GM21723 (cell line): Measurements from ENCODE around the gene DDX28.
A peak's percentile ranks its signal among the peaks of the same experiment; 100 is the strongest.

Experiments
- ATAC-seq: cut with Tn5 transposase; IDR thresholded peaks from one replicate; pipeline ENCODE4 v1.9.1; 2021; ENCODE audit warnings: mild to moderate bottlenecking, moderate library complexity; ENCODE audit not compliant: unreplicated experiment

DDX28 gene

DNA sequence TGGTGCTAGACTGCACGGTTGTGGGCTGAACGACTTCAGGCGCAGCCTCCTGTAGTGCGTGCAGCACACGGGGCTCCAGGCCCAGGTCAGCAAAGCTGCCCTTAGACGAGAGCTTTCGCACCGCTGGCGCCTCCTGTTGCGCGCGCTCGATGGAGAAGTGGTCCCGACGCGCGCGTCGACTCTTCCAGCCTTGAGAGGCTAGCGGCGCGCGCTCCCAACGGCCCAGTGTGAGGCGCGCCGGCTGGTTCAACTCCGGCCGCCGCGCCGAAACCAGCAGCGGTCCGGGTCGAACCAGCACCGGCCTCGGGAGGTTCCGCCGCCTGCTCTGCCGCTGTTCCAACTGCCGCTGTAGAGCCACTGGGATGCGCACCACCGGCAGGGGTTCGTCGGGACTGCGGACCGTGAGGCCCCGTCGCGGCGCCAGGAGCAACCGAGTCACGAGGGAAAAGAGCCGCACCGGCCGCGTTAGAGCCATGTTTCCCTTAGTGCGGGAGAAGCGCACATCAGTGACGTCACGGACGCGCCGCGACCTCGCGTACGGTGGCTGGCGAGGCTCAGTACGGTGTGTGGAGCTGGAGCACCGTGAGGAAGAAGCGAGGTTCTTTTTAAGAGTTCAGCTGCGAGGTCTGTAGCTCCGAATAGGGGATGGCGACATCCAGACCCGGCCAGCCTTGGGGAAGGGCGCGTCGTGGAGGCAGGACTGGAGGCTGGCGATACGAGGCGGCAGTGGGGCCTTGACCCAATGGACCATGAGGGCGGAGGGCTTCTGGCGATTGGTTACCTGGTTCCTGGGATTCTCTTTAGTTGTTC is at the start of gene DDX28, which contains the start of gene DUS2:
DDX28 (minus strand) TSS at position 505 of the 810 bp plus-strand sequence; CDS start at position 475, 30 bp downstream.
DUS2 (plus strand) TSS at position 557 of the 810 bp plus-strand sequence. CDS start 14,740 bp downstream, outside the sequence.
- ATAC-seq = peak; percentile 74

DNA sequence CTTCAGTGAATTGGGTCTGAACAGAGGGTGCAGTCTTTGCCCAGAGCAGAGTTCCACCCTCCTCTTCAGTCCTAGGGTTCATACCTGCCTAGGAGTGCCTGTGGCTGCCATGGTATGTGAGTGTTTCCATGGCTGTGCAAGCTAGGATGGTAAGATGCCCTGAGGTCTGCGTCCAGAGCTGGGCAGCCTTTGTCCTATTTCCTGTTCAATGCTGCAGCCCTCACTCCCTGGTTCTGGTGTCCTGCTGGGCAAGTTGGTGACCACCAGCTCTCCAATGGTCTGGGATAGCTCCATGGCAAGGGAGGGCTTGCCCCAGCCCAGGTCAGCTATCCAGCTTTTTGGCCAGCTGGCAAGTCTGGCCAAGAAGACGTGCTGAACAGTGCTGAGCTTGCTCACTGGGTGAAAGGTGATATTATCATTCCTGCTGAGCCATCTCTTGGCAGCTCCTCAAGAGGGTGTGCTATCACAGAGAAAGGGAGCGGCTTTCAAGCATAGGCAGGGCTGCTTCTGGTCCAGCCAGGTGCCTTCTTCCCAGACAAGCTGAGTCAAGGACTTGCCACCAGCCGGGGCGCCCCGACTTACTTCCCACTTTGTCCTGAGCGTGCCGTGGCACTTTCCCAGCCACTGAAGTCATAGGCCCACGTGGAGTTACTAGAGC is 49.1 kb upstream of the DDX28 start:
- ATAC-seq = no peak

DNA sequence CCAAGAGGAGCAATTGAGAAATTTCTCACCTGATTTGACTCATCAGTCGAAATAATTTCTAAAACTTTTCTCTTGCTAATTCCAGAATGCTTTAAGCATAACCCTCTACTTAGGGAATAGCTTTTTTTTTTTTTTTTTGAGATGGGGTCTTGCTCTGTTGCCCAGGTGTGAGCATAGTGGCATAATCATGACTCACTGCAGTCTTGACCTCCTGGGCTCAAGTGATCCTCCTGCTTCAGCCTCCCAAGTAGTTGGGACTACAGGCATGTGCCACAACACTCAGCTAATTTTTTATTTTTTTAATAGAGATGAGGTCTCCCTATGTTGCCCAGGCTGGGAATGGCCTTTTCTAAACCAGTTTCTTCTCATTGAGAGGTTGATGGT is 48.5 kb upstream of the DDX28 start:
- no peak for ATAC-seq

DNA sequence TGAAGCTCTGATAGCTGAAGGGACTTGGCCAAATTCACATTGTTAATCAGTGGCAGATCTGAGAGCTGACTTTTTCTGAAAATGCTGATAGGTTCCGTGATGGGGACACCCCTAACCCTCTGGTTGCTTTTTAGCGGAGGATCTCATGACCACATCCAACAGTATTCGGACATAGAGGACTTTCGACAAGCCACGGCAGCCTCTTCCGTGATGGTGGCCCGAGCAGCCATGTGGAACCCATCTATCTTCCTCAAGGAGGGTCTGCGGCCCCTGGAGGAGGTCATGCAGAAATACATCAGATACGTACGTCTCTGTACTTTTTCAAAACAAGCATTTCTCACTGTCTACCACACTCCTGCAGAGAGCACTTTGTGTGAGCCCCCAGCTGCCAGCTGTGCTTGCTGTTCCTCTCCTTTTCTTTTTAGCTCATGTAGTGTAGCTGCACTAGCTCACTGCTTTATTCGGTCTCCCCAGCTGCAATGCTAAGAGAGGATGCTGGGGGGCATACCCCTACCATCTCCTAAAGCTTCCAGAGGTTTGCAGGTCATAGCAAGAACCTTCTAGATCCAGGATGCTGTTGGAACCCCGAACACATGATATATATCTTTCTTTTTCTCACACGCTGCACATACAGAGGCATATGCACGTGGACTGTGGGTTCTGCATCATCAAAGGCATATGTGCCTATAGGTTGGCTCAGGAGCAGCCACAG is 47.9 kb upstream of the DDX28 start:
- no peak for ATAC-seq

DNA sequence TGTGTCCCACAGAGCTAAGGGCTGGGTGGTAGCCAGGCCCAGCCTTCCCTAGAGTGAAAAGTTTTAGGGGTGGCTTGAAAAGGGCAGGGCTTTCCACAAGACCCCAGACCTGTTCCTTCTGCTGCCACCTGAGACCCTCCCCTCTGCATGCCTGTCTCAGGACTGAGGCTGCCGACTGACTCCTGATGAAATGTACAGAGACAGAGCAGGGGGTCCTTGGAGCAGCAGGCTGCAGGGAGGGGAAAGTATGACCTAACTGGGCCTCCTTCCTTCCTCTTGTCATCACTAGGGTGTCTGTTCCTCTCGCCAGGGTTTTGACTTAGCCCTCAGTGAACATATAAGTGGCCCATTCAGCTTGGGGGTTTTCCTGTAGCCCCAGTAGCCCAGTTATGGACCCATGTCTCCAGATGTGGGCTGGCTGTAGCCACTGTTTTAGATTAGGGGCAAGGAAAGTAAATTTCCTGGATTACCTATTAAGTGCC is 47.3 kb upstream of the DDX28 start:
- ATAC-seq = no peak

GRCh38 chr16:68069511-68070248 is 46.6 kb upstream of the DDX28 start:
- no peak for ATAC-seq

DNA sequence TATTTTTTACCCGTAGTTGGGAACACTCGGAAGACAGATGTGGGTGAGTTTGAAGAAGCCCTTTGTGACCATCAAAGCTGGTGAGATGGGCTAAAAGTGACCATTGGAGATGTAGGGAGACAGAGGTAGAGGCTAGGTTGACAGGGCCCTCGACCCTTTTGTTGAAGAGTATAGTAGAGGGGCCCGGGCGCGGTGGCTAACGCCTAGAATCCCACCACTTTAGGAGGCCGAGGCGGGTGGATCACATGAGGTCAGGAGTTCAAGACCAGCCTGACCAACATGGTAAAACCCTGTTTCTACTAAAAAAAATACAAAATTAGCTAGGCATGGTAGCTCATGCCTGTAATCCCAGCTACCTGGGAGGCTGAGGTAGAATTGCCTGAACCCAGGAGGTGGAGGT is 45.9 kb upstream of the DDX28 start:
- no peak for ATAC-seq

GRCh38 chr16:68066763-68067162 is 43.7 kb upstream of the DDX28 start:
- ATAC-seq = no peak

- no peak for ATAC-seq
These were observed 42.8 kb upstream of the DDX28 start for GRCh38 chr16:68065716-68066305.

DNA sequence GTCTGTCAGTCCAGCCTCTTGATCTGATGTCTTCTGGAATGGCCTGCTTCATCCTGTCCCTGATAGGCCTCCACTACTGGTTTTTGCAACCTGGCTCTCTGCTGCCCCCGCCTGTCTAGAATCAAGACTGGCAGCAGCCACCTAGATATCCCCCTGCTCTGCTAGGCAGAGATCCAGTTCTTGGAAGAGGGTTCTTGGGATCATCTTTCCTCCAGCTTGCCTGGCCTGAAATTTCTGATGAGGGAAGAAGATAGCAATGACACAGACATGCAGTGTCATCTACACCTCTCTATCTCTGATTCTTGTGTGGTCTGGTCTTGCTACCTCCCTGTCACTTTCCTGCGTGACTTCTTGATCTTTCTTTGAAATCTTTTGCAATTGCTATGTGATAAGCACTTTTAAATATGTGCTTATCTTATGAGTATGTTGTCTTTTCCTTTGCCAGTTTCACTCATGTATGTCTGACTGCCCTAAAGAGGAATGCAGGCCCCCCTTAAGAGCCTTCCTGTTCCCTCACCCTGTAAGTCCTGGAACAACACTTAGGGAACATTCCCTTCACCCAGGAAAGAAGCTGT is 41.8 kb upstream of the DDX28 start:
- peak; percentile 57 for ATAC-seq

DNA sequence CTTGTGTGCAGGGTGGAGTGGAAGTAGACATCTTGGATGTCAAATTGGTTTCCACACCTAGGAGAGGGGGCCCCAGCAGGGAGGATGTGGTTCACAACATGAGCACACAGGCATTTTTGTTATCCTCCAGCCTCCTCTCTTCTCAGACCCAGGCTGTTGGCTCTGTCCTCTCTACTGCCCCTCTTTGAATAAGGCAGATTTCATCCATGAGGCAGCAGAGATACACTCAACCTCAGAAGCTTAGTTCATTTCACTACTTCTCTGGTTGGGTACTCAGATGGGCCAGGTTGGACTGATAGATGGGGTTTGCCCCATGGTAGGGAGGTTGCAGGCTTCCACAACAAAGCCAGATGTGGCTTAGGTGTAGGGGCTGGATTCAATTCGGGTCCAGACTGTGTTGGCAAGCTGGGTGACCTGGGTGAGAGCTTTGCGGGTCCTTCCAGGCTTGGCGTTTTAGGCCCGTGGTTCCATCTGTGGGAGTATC is 39.9 kb upstream of the DDX28 start:
- no peak for ATAC-seq

GRCh38 chr16:68061396-68061795 is 38.4 kb upstream of the DDX28 start:
- ATAC-seq = no peak

GRCh38 chr16:68059804-68060203 is 36.8 kb upstream of the DDX28 start:
- ATAC-seq = no peak

GRCh38 chr16:68055395-68055794 is 32.4 kb upstream of the DDX28 start:
- ATAC-seq = no peak

DNA sequence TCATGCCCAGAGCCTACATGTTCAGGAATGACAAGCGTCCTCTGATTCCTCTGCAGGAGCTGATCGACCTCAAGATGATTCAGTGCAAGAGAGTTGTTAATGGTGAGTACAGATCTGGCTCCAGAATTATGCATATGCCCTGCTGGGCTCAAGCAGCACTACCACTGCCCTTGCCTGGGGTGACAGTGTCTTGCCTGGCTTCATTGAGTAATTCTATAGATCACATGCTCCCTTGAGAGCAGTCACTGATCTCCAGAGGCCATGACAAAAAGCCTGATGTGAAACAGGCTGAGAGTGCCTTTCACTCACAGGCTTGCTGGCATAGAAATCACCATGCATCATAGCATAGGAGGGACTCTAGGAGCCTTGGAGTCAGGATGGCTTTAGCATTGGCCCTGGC is 26.4 kb upstream of the DDX28 start:
- ATAC-seq = no peak

DNA sequence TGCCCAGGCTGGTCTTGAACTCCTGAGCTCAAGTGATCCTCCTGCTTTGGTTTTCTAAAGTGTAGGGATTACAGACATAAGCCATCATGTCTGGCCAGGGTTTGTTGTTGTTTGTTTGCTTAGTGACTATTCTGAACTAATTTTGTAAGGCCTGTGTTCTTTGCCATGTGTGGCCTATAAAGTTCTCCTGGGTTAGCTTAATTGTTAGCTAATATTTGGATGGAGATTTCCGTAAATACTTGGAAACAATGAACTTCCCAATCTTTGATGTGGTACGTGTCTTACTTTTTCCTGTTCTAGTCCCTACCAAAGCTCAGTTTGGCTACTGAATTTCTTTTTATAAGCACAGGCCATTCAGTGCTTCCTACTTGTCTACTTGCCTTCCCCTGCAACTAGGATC is 25.0 kb upstream of the DDX28 start:
- ATAC-seq = no peak

- no peak for ATAC-seq
These were observed 23.1 kb upstream of the DDX28 start for GRCh38 chr16:68046106-68046505.

GRCh38 chr16:68041783-68042182 is 18.8 kb upstream of the DDX28 start:
- ATAC-seq = no peak

DNA sequence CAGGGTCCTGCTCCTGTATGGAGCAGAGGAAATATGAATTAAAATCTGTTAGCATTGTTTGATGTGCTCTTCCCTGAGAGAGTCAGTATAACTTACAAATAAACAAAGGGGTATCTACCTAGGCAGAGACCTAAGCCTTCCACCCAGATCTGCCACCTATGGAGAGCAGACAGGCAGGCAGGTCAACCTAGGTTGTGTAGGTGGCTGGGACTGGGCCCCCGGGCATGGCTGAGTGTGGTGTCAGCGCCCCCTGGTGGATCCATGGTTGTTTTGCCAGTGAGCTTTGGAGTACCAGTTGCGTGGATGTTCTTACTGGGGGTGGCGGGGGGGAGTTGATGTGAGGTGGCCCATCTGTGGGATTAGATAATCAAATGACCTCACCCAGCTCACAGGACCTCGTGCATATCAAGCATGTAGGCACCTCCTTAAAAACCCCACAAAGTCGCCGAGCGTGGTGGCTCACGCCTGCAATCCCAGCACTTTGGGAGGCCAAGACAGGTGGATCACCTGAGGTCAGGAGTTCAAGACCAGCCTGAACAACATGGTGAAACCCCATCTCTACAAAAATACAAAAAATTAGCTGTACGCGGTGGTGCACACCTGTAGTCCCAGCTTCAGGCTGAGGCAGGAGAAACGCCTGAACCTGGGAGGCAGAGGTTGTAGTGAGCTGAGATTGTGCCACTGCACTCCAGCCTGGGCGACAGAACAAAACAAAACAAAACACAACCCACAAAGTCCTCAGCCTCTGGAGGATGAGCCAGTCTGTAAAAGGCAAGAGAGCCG is 17.7 kb upstream of the DDX28 start:
- peak; percentile 80 for ATAC-seq
